ENCODE results near the gene RNF43.

The RNF43 gene

GRCh38 chr17:58380207-58381123 lies 36.9 kb downstream of the RNF43 start:
- no peaks in the 10 kb centered on the region for H4K20me1 ChIP-seq (ENCODE audit: insufficient read depth, low read length)
- H3F3A ChIP-seq (ENCODE audit: insufficient read depth, low read length) = no peaks in the 10 kb centered on the region
- no peak overlapping the region for H2AFZ ChIP-seq (ENCODE audit: low read length)
- no peak overlapping the region for H3K4me2 ChIP-seq (ENCODE audit: low read length)
- no peak overlapping the region for H3K27ac ChIP-seq (ENCODE audit: low read depth, low read length, poor library complexity, severe bottlenecking)
- H3K9ac ChIP-seq (ENCODE audit: low read length) = no peak overlapping the region
- no peaks in the 10 kb centered on the region for H3K4me1 ChIP-seq (ENCODE audit: insufficient read depth, low read length, severe bottlenecking)
- H3K9me3 ChIP-seq (ENCODE audit: low read length) = no peaks in the 10 kb centered on the region
- no peaks in the 10 kb centered on the region; the same call in 1 of the 2 replicates for H3K36me3 ChIP-seq (ENCODE audit: insufficient read depth, low read length)
- H3K27me3 ChIP-seq (ENCODE audit: insufficient read depth, low read length) = peaks cover 2% of the 10 kb centered on the region; the same call in 1 of the 2 replicates
- H3K79me2 ChIP-seq (ENCODE audit: insufficient read depth, low read length) = no peaks in the 10 kb centered on the region
- TF ChIP-seq EZH2 (IDR thresholded peaks at IDR 0.05; ENCODE audit: borderline replicate concordance, low read length) (no peak), CTCF (IDR thresholded peaks at IDR 0.05; ENCODE audit: low read length) (no peak)
- H3K4me3 ChIP-seq (ENCODE audit: low read depth, low read length, poor library complexity, severe bottlenecking) = no peak overlapping the region
- H3K9me2 ChIP-seq (ENCODE audit: low read depth, low read length) = no peaks in the 10 kb centered on the region

- Histone ChIP-seq H3K9me2 (ENCODE audit: low read depth, low read length) (no peaks in the 10 kb centered on the region), H3K79me2 (ENCODE audit: insufficient read depth, low read length) (no peaks in the 10 kb centered on the region), H3K9ac (ENCODE audit: low read length) (no peak overlapping the region), H3K4me2 (ENCODE audit: low read length) (no peak overlapping the region), H3K27ac (ENCODE audit: low read depth, low read length, poor library complexity, severe bottlenecking) (no peak overlapping the region), H3K9me3 (ENCODE audit: low read length) (no peaks in the 10 kb centered on the region), H4K20me1 (ENCODE audit: insufficient read depth, low read length) (no peaks in the 10 kb centered on the region), H3K4me1 (ENCODE audit: insufficient read depth, low read length, severe bottlenecking) (no peaks in the 10 kb centered on the region), H3F3A (ENCODE audit: insufficient read depth, low read length) (no peaks in the 10 kb centered on the region), H2AFZ (ENCODE audit: low read length) (no peak overlapping the region), H3K4me3 (ENCODE audit: low read depth, low read length, poor library complexity, severe bottlenecking) (no peak overlapping the region), H3K36me3 (ENCODE audit: insufficient read depth, low read length) (no peaks in the 10 kb centered on the region; the same call in 1 of the 2 replicates), H3K27me3 (ENCODE audit: insufficient read depth, low read length) (no peaks in the 10 kb centered on the region; the same call in none of the 2 replicates)
- TF ChIP-seq CTCF (IDR thresholded peaks at IDR 0.05; ENCODE audit: low read length) = no peak
Observed at GRCh38 chr17:58379511-58379824, 37.9 kb downstream of the RNF43 start.

- Histone ChIP-seq H3K36me3 (ENCODE audit: insufficient read depth, low read length) (no peaks in the 10 kb centered on the region; the same call in 1 of the 2 replicates), H3K27ac (ENCODE audit: low read depth, low read length, poor library complexity, severe bottlenecking) (no peak overlapping the region), H3K4me1 (ENCODE audit: insufficient read depth, low read length, severe bottlenecking) (no peaks in the 10 kb centered on the region), H2AFZ (ENCODE audit: low read length) (no peak overlapping the region), H3K79me2 (ENCODE audit: insufficient read depth, low read length) (no peaks in the 10 kb centered on the region), H3K4me2 (ENCODE audit: low read length) (no peak overlapping the region), H3F3A (ENCODE audit: insufficient read depth, low read length) (no peaks in the 10 kb centered on the region), H3K27me3 (ENCODE audit: insufficient read depth, low read length) (no peaks in the 10 kb centered on the region; the same call in none of the 2 replicates), H3K9me3 (ENCODE audit: low read length) (no peaks in the 10 kb centered on the region), H3K4me3 (ENCODE audit: low read depth, low read length, poor library complexity, severe bottlenecking) (no peak overlapping the region), H4K20me1 (ENCODE audit: insufficient read depth, low read length) (no peaks in the 10 kb centered on the region), H3K9ac (ENCODE audit: low read length) (no peak overlapping the region), H3K9me2 (ENCODE audit: low read depth, low read length) (no peaks in the 10 kb centered on the region)
- TF ChIP-seq EZH2 (IDR thresholded peaks at IDR 0.05; ENCODE audit: borderline replicate concordance, low read length) (no peak), CTCF (IDR thresholded peaks at IDR 0.05; ENCODE audit: low read length) (no peak)
Observed at GRCh38 chr17:58378733-58379510, 38.4 kb downstream of the RNF43 start.
